Thoracic aorta (tissue), 2 donors: ENCODE measurements around the gene GPR31. TPM values are rescaled to one million over a fixed set of nuclear protein-coding genes. Genes with fewer than 3 reads are reported as not detected.
"Not testable (repeated sequence)": the region's sequence is repeated elsewhere in the genome, so short reads cannot be mapped to it uniquely, and the experiment has no call there.

Experiments used
- ATAC-seq: fragments of 150-250 bp; one replicate; pipeline ENCODE4 v1.8.0; 2017; ENCODE audit warnings: low read depth; ENCODE audit not compliant: insufficient number of reproducible peaks, low FRiP score
- DNase-seq: peaks from one replicate; pipeline ENCODE4 v3.0.0-alpha.2; 2020; ENCODE audit warnings: low spot score
- H3K27ac ChIP-seq, 2 donors: fragments of 200-600 bp; sonication (generic); 1 replicate in 1 of 2; 2 replicates in 1 of 2; pipeline ENCODE4 v1.5.1; 2016; ENCODE audit warnings: mild to moderate bottlenecking in 2 of 2, moderate library complexity in 2 of 2
- H3K27me3 ChIP-seq: fragments of 200-600 bp; sonication (generic); replicated peaks from 2 replicates; pipeline ENCODE4 v1.6.0; 2016; ENCODE audit warnings: mild to moderate bottlenecking; ENCODE audit not compliant: insufficient read depth
- H3K36me3 ChIP-seq: fragments of 200-600 bp; sonication (generic); one replicate; pipeline ENCODE4 v1.5.1; 2016
- H3K4me1 ChIP-seq, 2 donors: fragments of 200-600 bp; sonication (generic); 1 replicate in 1 of 2; 2 replicates in 1 of 2; pipeline versions ENCODE4 v1.5.1 to v1.6.0; 2016; ENCODE audit warnings: low read depth in 2 of 2, mild to moderate bottlenecking in 1 of 2; ENCODE audit not compliant: control insufficient read depth in 1 of 2
- H3K4me3 ChIP-seq: fragments of 200-600 bp; sonication (generic); 2 replicates; pipeline ENCODE4 v1.5.1; 2016; ENCODE audit warnings: mild to moderate bottlenecking
- H3K9me3 ChIP-seq: fragments of 200-600 bp; sonication (generic); 2 replicates; pipeline ENCODE4 v1.5.1; 2016
- total RNA-seq, 2 donors: library from RNA; depleted of rRNA; stranded (reverse); fragments of >200 nt; gene quantifications; one replicate each; pipeline versions ENCODE4 v1.1.0 to v1.2.3, GENCODE V29; 2016

The GPR31 gene
- total RNA-seq, 2 donors from 2014 or later, result not detected

- H3K27ac ChIP-seq, ATAC-seq, H3K4me1 ChIP-seq, H3K9me3 ChIP-seq, DNase-seq, H3K36me3 ChIP-seq, H3K4me3 ChIP-seq, H3K27me3 ChIP-seq: not testable (repeated sequence)
Measured at GRCh38 chr6:167191043-167191583, 33.3 kb upstream of the GPR31 start.

- not testable (repeated sequence) for H3K27ac ChIP-seq, H3K4me1 ChIP-seq, DNase-seq, H3K27me3 ChIP-seq, H3K36me3 ChIP-seq, ATAC-seq, H3K4me3 ChIP-seq, H3K9me3 ChIP-seq
Measured at GRCh38 chr6:167187275-167187674, 29.5 kb upstream of the GPR31 start.

- H3K4me1 ChIP-seq, H3K36me3 ChIP-seq, H3K9me3 ChIP-seq, H3K4me3 ChIP-seq, DNase-seq, H3K27me3 ChIP-seq, ATAC-seq, H3K27ac ChIP-seq: not testable (repeated sequence)
Measured at GRCh38 chr6:167185101-167185500, 27.3 kb upstream of the GPR31 start.

- H3K4me3 ChIP-seq, H3K27me3 ChIP-seq, H3K9me3 ChIP-seq, H3K36me3 ChIP-seq, DNase-seq, H3K4me1 ChIP-seq, ATAC-seq, H3K27ac ChIP-seq: not testable (repeated sequence)
Measured at GRCh38 chr6:167182913-167183314, 25.1 kb upstream of the GPR31 start.

- H3K4me3 ChIP-seq, result not testable (repeated sequence)
Measured at GRCh38 chr6:167181351-167181750, 23.6 kb upstream of the GPR31 start.

GRCh38 chr6:167180086-167180485 is 22.3 kb upstream of the GPR31 start:
- not testable (repeated sequence) for H3K4me1 ChIP-seq, H3K27me3 ChIP-seq, ATAC-seq

More at GRCh38 chr6:167181351-167181750, 23.6 kb upstream of the GPR31 start:
- H3K27me3 ChIP-seq, H3K36me3 ChIP-seq, H3K27ac ChIP-seq, H3K4me1 ChIP-seq, ATAC-seq, H3K9me3 ChIP-seq, DNase-seq: not testable (repeated sequence)

GRCh38 chr6:167178896-167179655 is 21.3 kb upstream of the GPR31 start:
- not testable (repeated sequence) for DNase-seq, H3K27ac ChIP-seq, H3K9me3 ChIP-seq, H3K36me3 ChIP-seq, H3K27me3 ChIP-seq, H3K4me3 ChIP-seq, H3K4me1 ChIP-seq, ATAC-seq

More at GRCh38 chr6:167180086-167180485, 22.3 kb upstream of the GPR31 start:
- DNase-seq, H3K9me3 ChIP-seq, H3K4me3 ChIP-seq, H3K27ac ChIP-seq, H3K36me3 ChIP-seq: not testable (repeated sequence)

GRCh38 chr6:167177271-167177670 is 19.5 kb upstream of the GPR31 start:
- not testable (repeated sequence) for H3K9me3 ChIP-seq, H3K4me3 ChIP-seq, DNase-seq, H3K4me1 ChIP-seq, H3K27ac ChIP-seq, ATAC-seq, H3K27me3 ChIP-seq, H3K36me3 ChIP-seq

- not testable (repeated sequence) for DNase-seq, H3K4me1 ChIP-seq, ATAC-seq, H3K27me3 ChIP-seq, H3K9me3 ChIP-seq, H3K36me3 ChIP-seq, H3K27ac ChIP-seq, H3K4me3 ChIP-seq
Measured at GRCh38 chr6:167172011-167172410, 14.2 kb upstream of the GPR31 start.

- H3K27ac ChIP-seq, H3K4me3 ChIP-seq, H3K9me3 ChIP-seq, ATAC-seq, H3K4me1 ChIP-seq, H3K27me3 ChIP-seq, DNase-seq, H3K36me3 ChIP-seq: not testable (repeated sequence)
Measured at GRCh38 chr6:167171300-167171699, 13.5 kb upstream of the GPR31 start.

- H3K36me3 ChIP-seq, H3K9me3 ChIP-seq, ATAC-seq, H3K27ac ChIP-seq, H3K27me3 ChIP-seq, H3K4me1 ChIP-seq, DNase-seq, H3K4me3 ChIP-seq: not testable (repeated sequence)
Measured at GRCh38 chr6:167169867-167170266, 12.1 kb upstream of the GPR31 start.

- not testable (repeated sequence) for H3K9me3 ChIP-seq, H3K36me3 ChIP-seq, DNase-seq, H3K27me3 ChIP-seq, ATAC-seq, H3K27ac ChIP-seq, H3K4me1 ChIP-seq, H3K4me3 ChIP-seq
Measured at GRCh38 chr6:167168296-167168695, 10.5 kb upstream of the GPR31 start.

- not testable (repeated sequence) for ATAC-seq, H3K9me3 ChIP-seq, DNase-seq, H3K27me3 ChIP-seq, H3K4me3 ChIP-seq, H3K4me1 ChIP-seq, H3K36me3 ChIP-seq, H3K27ac ChIP-seq
Measured at GRCh38 chr6:167167699-167168098, 9.9 kb upstream of the GPR31 start.
